ENCODE results near the gene TOM1L2.

TOM1L2 gene

DNA sequence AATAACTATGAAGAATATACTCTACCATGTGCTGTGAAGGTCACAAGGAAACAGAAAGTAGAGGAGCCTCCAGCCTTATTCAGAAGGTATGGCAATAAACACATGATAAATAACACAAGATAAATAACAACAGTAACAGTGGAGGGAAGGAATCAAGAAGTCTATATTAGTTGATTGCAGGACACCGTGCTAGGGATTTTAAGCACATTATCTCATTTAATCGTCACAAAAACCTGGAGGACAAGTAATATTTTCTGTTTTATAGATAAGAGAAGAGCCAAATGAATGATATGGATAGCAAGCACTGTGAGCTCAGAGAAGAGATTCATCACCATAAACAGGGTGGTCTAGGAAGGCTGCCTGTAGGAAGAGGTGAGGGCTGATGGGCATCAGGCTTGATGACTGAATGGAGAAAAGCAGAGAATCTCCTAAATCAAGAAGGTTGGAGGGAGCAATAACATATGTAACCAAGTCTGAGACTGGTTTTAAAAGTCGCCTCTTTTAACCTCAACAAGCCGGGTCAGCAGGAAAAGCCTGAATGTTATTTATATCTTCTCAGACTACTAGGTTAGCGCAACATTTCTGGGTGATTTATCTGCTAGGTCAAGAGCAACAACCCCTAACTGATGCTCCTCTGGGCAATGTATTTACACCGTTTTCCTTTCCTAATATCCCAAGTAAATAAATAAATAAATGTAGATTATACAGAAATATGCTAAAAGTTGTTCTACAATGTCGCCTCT, 8.3 kb downstream of the TOM1L2 start:
- no peak for DNase-seq
- Histone ChIP-seq H3K4me1 (peaks cover 2% of the 10 kb centered on the region; the same call in 1 of the 2 replicates), H3K27me3 (no peaks in the 10 kb centered on the region), H3K36me3 (no peaks in the 10 kb centered on the region), H3K4me3 (ENCODE audit: low read depth, low read length) (no peak overlapping the region), H3K9me3 (no peaks in the 10 kb centered on the region)
- no peak for TF ChIP-seq CTCF (IDR thresholded peaks at IDR 0.05; ENCODE audit: low read depth, low read length)

DNA sequence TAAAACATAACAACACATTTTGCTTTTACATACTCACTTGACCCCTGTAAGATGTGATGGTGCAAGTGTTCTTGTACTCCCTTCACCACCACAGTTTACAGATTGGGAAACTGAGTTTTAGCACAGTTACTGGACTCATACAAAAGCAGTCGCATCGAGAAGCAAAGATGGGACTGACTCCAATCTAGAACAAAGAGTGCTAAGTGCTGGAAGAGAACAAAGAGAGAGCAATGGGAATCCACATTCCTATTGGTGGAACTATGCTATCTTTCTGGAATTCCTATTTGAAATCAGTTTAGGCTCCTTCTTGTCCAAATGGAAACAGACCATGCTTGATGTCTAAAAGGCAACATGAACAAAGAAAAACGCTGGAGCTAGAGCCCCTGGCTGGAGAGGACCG, 9.1 kb downstream of the TOM1L2 start:
- no peaks in the 10 kb centered on the region for H3K9me3 ChIP-seq
- H3K27me3 ChIP-seq: no peaks in the 10 kb centered on the region
- peaks cover 7% of the 10 kb centered on the region; the same call in 1 of the 2 replicates for H3K4me1 ChIP-seq
- H3K4me3 ChIP-seq (ENCODE audit: low read depth, low read length): no peak overlapping the region
- DNase-seq: no peak
- H3K36me3 ChIP-seq: no peaks in the 10 kb centered on the region
- no peak for TF ChIP-seq CTCF (IDR thresholded peaks at IDR 0.05; ENCODE audit: low read depth, low read length)

- TF ChIP-seq CTCF (IDR thresholded peaks at IDR 0.05; ENCODE audit: low read depth, low read length): no peak
- DNase-seq: no peak
- Histone ChIP-seq H3K4me1 (peaks cover 7% of the 10 kb centered on the region; the same call in 1 of the 2 replicates), H3K4me3 (ENCODE audit: low read depth, low read length) (no peak overlapping the region), H3K9me3 (no peaks in the 10 kb centered on the region), H3K27me3 (no peaks in the 10 kb centered on the region), H3K36me3 (no peaks in the 10 kb centered on the region)
Observed at GRCh38 chr17:17960500-17961030, 11.6 kb downstream of the TOM1L2 start.

- Histone ChIP-seq H3K27me3 (no peaks in the 10 kb centered on the region), H3K4me1 (peaks cover 7% of the 10 kb centered on the region; the same call in 1 of the 2 replicates), H3K36me3 (no peaks in the 10 kb centered on the region), H3K4me3 (ENCODE audit: low read depth, low read length) (no peak overlapping the region), H3K9me3 (no peaks in the 10 kb centered on the region)
- no peak for TF ChIP-seq CTCF (IDR thresholded peaks at IDR 0.05; ENCODE audit: low read depth, low read length)
- no peak for DNase-seq
Observed at GRCh38 chr17:17959520-17960361, 12.5 kb downstream of the TOM1L2 start.

GRCh38 chr17:17958982-17959381, 13.2 kb downstream of the TOM1L2 start:
- Histone ChIP-seq H3K4me3 (ENCODE audit: low read depth, low read length) (no peak overlapping the region), H3K36me3 (no peaks in the 10 kb centered on the region), H3K9me3 (no peaks in the 10 kb centered on the region), H3K27me3 (no peaks in the 10 kb centered on the region), H3K4me1 (peaks cover 7% of the 10 kb centered on the region; the same call in 1 of the 2 replicates)
- no peak for DNase-seq
- TF ChIP-seq CTCF (IDR thresholded peaks at IDR 0.05; ENCODE audit: low read depth, low read length): no peak
